Liver (tissue), 9 donors: ENCODE measurements around the gene BARHL2. TPM values are rescaled to one million over a fixed set of nuclear protein-coding genes. Genes with fewer than 3 reads are reported as not detected.

Experiments
- DNase-seq: peaks from one replicate; pipeline ENCODE4 v3.0.0-alpha.2; 2017; ENCODE audit warnings: low spot score
- H3K27ac ChIP-seq, 2 donors: one replicate each; pipeline ENCODE4 v1.7.0; 2013; ENCODE audit warnings: inconsistent platforms in 2 of 2, low read length in 2 of 2, control low read depth in 1 of 2, low read depth in 1 of 2, mild to moderate bottlenecking in 1 of 2
- H3K27me3 ChIP-seq, 4 donors: one replicate each; pipeline versions ENCODE4 v1.6.1 to v1.7.0; 2013; ENCODE audit warnings: low read length in 3 of 4, inconsistent platforms in 1 of 4, mild to moderate bottlenecking in 1 of 4, moderate library complexity in 1 of 4; ENCODE audit not compliant: control insufficient read depth in 4 of 4, insufficient read depth in 4 of 4
- H3K36me3 ChIP-seq, 4 donors: one replicate each; pipeline versions ENCODE4 v1.6.1 to v1.7.0; 2013; ENCODE audit warnings: low read length in 3 of 4, mild to moderate bottlenecking in 3 of 4, low read depth in 1 of 4, moderate library complexity in 1 of 4; ENCODE audit not compliant: control insufficient read depth in 4 of 4, insufficient read depth in 3 of 4
- H3K4me1 ChIP-seq, 4 donors: one replicate each; pipeline versions ENCODE4 v1.6.1 to v1.7.0; 2013; ENCODE audit warnings: low read length in 3 of 4, mild to moderate bottlenecking in 3 of 4, moderate library complexity in 1 of 4; ENCODE audit not compliant: control insufficient read depth in 4 of 4, insufficient read depth in 4 of 4
- H3K4me3 ChIP-seq, 3 donors: one replicate each; pipeline versions ENCODE4 v1.6.1 to v1.7.0; 2013; ENCODE audit warnings: low read length in 3 of 3, control low read depth in 1 of 3, low read depth in 1 of 3, mild to moderate bottlenecking in 1 of 3
- H3K9ac ChIP-seq, 2 donors: one replicate each; pipeline ENCODE4 v1.7.0; 2013; ENCODE audit warnings: low read length in 2 of 2, mild to moderate bottlenecking in 2 of 2, moderate library complexity in 2 of 2, control low read depth in 1 of 2, low read depth in 1 of 2
- H3K9me3 ChIP-seq, 4 donors: one replicate each; pipeline versions ENCODE4 v1.6.1 to v1.7.0; 2013; ENCODE audit warnings: low read length in 3 of 4; ENCODE audit not compliant: control insufficient read depth in 4 of 4
- EGR1 ChIP-seq, 2 donors: IDR thresholded peaks; 2 replicates each; pipeline ENCODE4 v1.6.1; 2016 to 2018; ENCODE audit warnings: antibody characterized with exemption in 2 of 2, low read depth in 2 of 2
- FOXA1 ChIP-seq: IDR thresholded peaks from 2 replicates; pipeline ENCODE4 v1.6.1; 2016; ENCODE audit warnings: antibody characterized with exemption
- FOXA2 ChIP-seq: IDR thresholded peaks from 2 replicates; pipeline ENCODE4 v1.6.1; 2016; ENCODE audit warnings: antibody characterized with exemption
- GABPA ChIP-seq, 2 donors: IDR thresholded peaks in 1 of 2; conservative IDR thresholded peaks in 1 of 2; 2 replicates each; pipeline ENCODE4 v1.6.1; 2016; ENCODE audit warnings: antibody characterized with exemption in 2 of 2, mild to moderate bottlenecking in 1 of 2, moderate library complexity in 1 of 2
- HNF4A ChIP-seq, 2 donors: conservative IDR thresholded peaks; 2 replicates each; pipeline ENCODE4 v1.6.1; 2016; ENCODE audit warnings: antibody characterized with exemption in 2 of 2, mild to moderate bottlenecking in 2 of 2
- HNF4G ChIP-seq: IDR thresholded peaks from 2 replicates; pipeline ENCODE4 v1.6.1; 2016; ENCODE audit warnings: antibody characterized with exemption
- NR2F2 ChIP-seq: IDR thresholded peaks from 2 replicates; pipeline ENCODE4 v1.6.1; 2016; ENCODE audit warnings: antibody characterized with exemption
- RAD21 ChIP-seq, 2 donors: IDR thresholded peaks; 2 replicates each; pipeline ENCODE4 v1.6.1; 2016; ENCODE audit warnings: antibody characterized with exemption in 2 of 2, mild to moderate bottlenecking in 2 of 2
- RXRA ChIP-seq, 2 donors: IDR thresholded peaks; 2 replicates each; pipeline ENCODE4 v1.6.1; 2017 to 2018; ENCODE audit warnings: antibody characterized with exemption in 2 of 2, mild to moderate bottlenecking in 1 of 2
- SP1 ChIP-seq: IDR thresholded peaks from 2 replicates; pipeline ENCODE4 v1.6.1; 2018; ENCODE audit warnings: antibody characterized with exemption, mild to moderate bottlenecking
- TAF1 ChIP-seq: conservative IDR thresholded peaks from 2 replicates; pipeline ENCODE4 v1.6.1; 2016; ENCODE audit warnings: antibody characterized with exemption, mild to moderate bottlenecking
- YY1 ChIP-seq: IDR thresholded peaks from 2 replicates; pipeline ENCODE4 v1.6.1; 2016; ENCODE audit warnings: antibody characterized with exemption, mild to moderate bottlenecking
- WGBS: extraction: QIAGEN DNeasy Blood & Tissue Kit; methylation state at CpG from one replicate; pipeline ENCODE4 v1.1.7; 2013; 5-methylcytosine and 5-hydroxymethylcytosine counted together
- polyA plus RNA-seq, 2 donors: library from polyadenylated mRNA; stranded (reverse) in 1 of 2; unstranded in 1 of 2; fragments of 200-250 nt in 1 of 2; fragments of >200 nt in 1 of 2; fragmentation: Nextera tagmentation in 1 of 2; extraction: Ambion mirVana in 1 of 2; gene quantifications; one replicate each; pipeline versions ENCODE4 v1.2.1 to v1.2.3, GENCODE V29; 2013 to 2015
- total RNA-seq, 2 donors: library from RNA; depleted of rRNA; stranded (reverse); fragments of >200 nt; gene quantifications; one replicate each; pipeline ENCODE4 v1.2.3, GENCODE V29; 2014
- TF ChIP-seq, protein P1 (sequence below): IDR thresholded peaks from 2 replicates; pipeline ENCODE4 v1.6.1; 2016; ENCODE audit warnings: antibody characterized with exemption
- TF ChIP-seq, protein P2 (sequence below): IDR thresholded peaks from 2 replicates; pipeline ENCODE4 v1.6.1; 2016; ENCODE audit warnings: antibody characterized with exemption
- TF ChIP-seq, protein P3 (sequence below): IDR thresholded peaks from 2 replicates; pipeline ENCODE4 v1.6.1; 2016; ENCODE audit warnings: antibody characterized with exemption
- TF ChIP-seq, protein P4 (sequence below): fragments of 150-350 bp; IDR thresholded peaks from 2 replicates; pipeline ENCODE4 v1.5.1; 2017; ENCODE audit warnings: improper control_type of control experiment, low read depth, low read length; ENCODE audit not compliant: missing input control
- TF ChIP-seq, protein P5 (sequence below): IDR thresholded peaks from 2 replicates; pipeline ENCODE4 v1.6.1; 2016; ENCODE audit warnings: antibody characterized with exemption, mild to moderate bottlenecking
- donor health status: healthy.
- donor health status: healthy.
- donor health status: healthy.
- donor health status: healthy.
- donor health status: healthy.

BARHL2 gene
- total and polyA plus RNA-seq, 4 donors, result not detected

DNA sequence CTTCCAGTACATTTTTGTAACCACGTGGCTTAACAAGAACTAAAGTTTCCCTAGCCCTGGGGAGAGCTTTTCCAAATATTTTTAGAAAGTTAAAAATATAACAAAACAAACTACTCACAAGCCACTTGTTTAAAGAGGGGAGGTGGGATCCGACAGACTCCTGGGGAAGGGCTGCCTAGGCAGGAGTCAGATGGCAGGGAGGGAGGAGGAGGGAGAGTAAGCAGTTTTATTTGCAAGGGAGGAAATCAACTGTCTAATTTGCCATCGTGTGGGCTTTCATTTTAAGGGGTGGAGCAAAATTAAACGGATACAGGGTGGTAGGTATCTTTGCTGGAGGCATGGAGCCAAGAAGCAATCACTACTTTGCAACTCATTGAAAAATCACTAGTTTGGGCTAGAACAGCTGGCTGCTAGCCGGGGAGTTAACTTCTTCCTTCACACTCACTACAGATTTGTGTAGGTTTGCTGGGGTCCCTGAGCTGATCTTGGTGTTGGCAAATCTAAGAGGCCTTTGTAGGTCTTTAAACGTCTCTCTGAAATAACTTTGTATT, 8.8 kb downstream of the BARHL2 start:
- TF ChIP-seq HNF4G (no peak), TAF1 (no peak), RAD21 (IDR thresholded peaks at IDR 0.05) (no peak), YY1 (no peak), FOXA2 (no peak), GABPA (IDR thresholded peaks at IDR 0.05 in 1 of 2, conservative IDR thresholded peaks at IDR 0.05 in 1 of 2) (no peak), FOXA1 (no peak), HNF4A (conservative IDR thresholded peaks at IDR 0.05) (no peak), NR2F2 (no peak), RXRA (IDR thresholded peaks at IDR 0.05) (no peak), EGR1 (IDR thresholded peaks at IDR 0.05; ENCODE audit: low read depth in 2 of 2) (no peak), SP1 (no peak)
- TF ChIP-seq, protein P1, sequence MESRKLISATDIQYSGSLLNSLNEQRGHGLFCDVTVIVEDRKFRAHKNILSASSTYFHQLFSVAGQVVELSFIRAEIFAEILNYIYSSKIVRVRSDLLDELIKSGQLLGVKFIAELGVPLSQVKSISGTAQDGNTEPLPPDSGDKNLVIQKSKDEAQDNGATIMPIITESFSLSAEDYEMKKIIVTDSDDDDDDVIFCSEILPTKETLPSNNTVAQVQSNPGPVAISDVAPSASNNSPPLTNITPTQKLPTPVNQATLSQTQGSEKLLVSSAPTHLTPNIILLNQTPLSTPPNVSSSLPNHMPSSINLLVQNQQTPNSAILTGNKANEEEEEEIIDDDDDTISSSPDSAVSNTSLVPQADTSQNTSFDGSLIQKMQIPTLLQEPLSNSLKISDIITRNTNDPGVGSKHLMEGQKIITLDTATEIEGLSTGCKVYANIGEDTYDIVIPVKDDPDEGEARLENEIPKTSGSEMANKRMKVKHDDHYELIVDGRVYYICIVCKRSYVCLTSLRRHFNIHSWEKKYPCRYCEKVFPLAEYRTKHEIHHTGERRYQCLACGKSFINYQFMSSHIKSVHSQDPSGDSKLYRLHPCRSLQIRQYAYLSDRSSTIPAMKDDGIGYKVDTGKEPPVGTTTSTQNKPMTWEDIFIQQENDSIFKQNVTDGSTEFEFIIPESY, result no peak
- TF ChIP-seq, protein P2, sequence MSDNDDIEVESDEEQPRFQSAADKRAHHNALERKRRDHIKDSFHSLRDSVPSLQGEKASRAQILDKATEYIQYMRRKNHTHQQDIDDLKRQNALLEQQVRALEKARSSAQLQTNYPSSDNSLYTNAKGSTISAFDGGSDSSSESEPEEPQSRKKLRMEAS, result no peak
- TF ChIP-seq, protein P3, sequence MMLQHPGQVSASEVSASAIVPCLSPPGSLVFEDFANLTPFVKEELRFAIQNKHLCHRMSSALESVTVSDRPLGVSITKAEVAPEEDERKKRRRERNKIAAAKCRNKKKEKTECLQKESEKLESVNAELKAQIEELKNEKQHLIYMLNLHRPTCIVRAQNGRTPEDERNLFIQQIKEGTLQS, result no peak
- TF ChIP-seq, protein P4, sequence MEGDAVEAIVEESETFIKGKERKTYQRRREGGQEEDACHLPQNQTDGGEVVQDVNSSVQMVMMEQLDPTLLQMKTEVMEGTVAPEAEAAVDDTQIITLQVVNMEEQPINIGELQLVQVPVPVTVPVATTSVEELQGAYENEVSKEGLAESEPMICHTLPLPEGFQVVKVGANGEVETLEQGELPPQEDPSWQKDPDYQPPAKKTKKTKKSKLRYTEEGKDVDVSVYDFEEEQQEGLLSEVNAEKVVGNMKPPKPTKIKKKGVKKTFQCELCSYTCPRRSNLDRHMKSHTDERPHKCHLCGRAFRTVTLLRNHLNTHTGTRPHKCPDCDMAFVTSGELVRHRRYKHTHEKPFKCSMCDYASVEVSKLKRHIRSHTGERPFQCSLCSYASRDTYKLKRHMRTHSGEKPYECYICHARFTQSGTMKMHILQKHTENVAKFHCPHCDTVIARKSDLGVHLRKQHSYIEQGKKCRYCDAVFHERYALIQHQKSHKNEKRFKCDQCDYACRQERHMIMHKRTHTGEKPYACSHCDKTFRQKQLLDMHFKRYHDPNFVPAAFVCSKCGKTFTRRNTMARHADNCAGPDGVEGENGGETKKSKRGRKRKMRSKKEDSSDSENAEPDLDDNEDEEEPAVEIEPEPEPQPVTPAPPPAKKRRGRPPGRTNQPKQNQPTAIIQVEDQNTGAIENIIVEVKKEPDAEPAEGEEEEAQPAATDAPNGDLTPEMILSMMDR, result no peak
- TF ChIP-seq, protein P5, sequence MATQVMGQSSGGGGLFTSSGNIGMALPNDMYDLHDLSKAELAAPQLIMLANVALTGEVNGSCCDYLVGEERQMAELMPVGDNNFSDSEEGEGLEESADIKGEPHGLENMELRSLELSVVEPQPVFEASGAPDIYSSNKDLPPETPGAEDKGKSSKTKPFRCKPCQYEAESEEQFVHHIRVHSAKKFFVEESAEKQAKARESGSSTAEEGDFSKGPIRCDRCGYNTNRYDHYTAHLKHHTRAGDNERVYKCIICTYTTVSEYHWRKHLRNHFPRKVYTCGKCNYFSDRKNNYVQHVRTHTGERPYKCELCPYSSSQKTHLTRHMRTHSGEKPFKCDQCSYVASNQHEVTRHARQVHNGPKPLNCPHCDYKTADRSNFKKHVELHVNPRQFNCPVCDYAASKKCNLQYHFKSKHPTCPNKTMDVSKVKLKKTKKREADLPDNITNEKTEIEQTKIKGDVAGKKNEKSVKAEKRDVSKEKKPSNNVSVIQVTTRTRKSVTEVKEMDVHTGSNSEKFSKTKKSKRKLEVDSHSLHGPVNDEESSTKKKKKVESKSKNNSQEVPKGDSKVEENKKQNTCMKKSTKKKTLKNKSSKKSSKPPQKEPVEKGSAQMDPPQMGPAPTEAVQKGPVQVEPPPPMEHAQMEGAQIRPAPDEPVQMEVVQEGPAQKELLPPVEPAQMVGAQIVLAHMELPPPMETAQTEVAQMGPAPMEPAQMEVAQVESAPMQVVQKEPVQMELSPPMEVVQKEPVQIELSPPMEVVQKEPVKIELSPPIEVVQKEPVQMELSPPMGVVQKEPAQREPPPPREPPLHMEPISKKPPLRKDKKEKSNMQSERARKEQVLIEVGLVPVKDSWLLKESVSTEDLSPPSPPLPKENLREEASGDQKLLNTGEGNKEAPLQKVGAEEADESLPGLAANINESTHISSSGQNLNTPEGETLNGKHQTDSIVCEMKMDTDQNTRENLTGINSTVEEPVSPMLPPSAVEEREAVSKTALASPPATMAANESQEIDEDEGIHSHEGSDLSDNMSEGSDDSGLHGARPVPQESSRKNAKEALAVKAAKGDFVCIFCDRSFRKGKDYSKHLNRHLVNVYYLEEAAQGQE, result no peak
- peaks cover 13 to 43% (median 24%) of the 10 kb centered on the region in 4 donors for H3K27me3 ChIP-seq
- H3K36me3 ChIP-seq, result no peaks in the 10 kb centered on the region
- H3K4me3 ChIP-seq, result no peak overlapping the region
- peaks cover 8 to 14% (median 12%) of the 10 kb centered on the region in 4 donors for H3K4me1 ChIP-seq
- H3K9me3 ChIP-seq, result no peaks in the 10 kb centered on the region
- H3K27ac ChIP-seq, result no peak overlapping the region
- WGBS, result 8% methylated on average over 6 of the region's 6 CpGs
- no peak overlapping the region for H3K9ac ChIP-seq
- DNase-seq, result no peak
